Muscle of arm (tissue), 12 donors: Measurements from ENCODE around the gene ANO10. TPM values are rescaled to one million over a fixed set of nuclear protein-coding genes. Genes with fewer than 3 reads are reported as not detected.
"Not testable (repeated sequence)": the region's sequence is repeated elsewhere in the genome, so short reads cannot be mapped to it uniquely, and the experiment has no call there.

Source experiments
- DNase-seq: peaks from one replicate; pipeline ENCODE4 v3.0.0-alpha.2; 2013
- polyA plus RNA-seq, 12 donors: library from polyadenylated mRNA; unstranded; fragments of 120-200 nt; gene quantifications; one replicate each; pipeline ENCODE4 v1.2.1, GENCODE V29; 2013; ENCODE audit not compliant: insufficient read length in 12 of 12

ANO10 gene
- polyA plus RNA-seq, 12 donors = 15.1 to 30.8 (median 22.2) TPM; not detected in 1

GRCh38 chr3:43525386-43525785 lies 96.4 kb downstream of the ANO10 start:
- no peak for DNase-seq

GRCh38 chr3:43523454-43524053 lies 98.3 kb downstream of the ANO10 start:
- no peak for DNase-seq

DNA sequence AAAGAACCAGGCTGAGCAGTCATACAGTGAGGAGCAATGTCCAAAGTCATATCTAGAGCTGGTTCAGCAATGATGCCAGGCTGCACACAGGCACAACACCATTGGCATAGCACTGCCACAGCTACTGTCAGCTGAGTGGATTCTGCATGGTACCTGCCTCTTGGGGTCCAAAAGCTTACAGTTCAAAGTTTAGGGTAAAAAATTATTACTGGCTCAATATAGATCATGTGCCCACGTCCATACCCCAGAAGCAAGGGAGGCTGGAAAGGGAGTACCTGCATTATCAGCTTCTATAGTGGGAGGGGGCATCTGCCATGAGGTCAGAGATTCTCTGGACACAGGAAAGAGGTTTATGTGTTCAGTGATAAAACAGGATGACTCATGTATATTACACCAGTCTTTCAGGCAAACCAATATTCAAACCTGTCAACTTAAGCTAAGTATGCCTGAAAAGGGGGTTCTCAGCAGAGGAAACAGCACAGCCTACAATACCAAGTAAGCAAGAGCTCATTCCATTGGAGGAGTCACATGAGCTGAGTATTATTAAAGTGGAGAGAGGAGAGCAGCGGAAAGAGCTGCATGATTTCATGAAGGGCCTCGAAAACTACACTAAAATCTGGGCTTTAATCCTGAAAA lies 99.0 kb downstream of the ANO10 start:
- DNase-seq = no peak

DNA sequence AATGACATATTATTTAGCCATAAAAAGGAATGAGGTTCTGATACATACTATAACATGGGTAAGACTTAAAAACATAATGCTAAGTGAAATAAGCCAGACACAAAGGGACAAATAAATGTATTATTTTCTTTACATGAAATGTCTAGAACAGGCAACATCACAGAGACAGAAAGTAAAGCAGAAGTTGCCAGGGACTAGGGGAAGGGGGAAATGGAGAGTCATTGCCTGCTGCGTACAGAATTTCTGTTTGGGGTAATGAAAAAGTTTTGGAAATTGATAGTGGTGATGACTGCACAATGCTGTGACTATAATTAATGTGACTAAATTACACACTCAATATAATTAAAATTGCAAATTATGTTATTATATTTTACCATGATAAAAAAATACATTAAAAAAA lies 99.9 kb downstream of the ANO10 start:
- DNase-seq = no peak

- not testable (repeated sequence) for DNase-seq
Measured at GRCh38 chr3:43518515-43518914, 103.3 kb downstream of the ANO10 start.

- DNase-seq = no peak
Measured at GRCh38 chr3:43515970-43516635, 105.7 kb downstream of the ANO10 start.

DNA sequence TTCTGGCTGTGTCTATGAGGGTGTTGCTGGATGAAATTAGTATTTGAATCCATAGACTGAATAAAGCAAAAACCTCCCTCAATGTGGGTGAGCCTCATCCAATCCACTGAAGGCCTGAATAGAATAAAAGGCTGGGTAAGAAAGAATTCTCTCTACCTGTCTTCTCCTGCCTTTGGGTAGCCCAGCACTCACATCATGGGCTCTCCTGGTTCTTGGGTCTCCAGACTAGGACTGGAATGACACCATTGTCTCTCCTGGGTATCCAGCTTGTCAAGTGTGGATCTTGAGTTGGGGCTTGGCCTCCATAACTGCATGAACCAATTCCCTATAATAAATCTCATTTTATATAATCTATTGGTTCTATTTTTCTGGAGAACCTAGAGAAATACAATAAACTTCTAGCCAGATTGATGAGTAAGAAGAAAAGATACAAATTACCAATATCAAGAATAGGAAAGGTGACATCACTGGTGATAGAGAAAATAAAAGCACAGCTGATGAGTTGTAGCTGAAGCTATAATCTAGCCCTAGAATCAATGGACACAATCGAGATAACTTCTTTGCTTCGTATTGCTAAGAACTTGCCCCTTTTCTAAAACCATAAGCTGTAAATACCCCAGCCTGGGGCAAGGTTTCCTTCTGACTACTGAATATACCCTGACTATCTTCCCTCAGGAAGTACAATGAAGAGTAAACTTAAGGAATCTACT lies 106.4 kb downstream of the ANO10 start:
- no peak for DNase-seq

GRCh38 chr3:43512754-43513404 lies 108.9 kb downstream of the ANO10 start:
- no peak for DNase-seq

GRCh38 chr3:43506644-43507043 lies 115.2 kb downstream of the ANO10 start:
- no peak for DNase-seq

GRCh38 chr3:43505351-43505750 lies 116.5 kb downstream of the ANO10 start:
- DNase-seq = no peak

GRCh38 chr3:43503067-43503728 lies 118.6 kb downstream of the ANO10 start:
- peak; percentile 12 for DNase-seq

GRCh38 chr3:43499256-43499655 lies 122.6 kb downstream of the ANO10 start:
- peak; percentile 9 for DNase-seq

DNA sequence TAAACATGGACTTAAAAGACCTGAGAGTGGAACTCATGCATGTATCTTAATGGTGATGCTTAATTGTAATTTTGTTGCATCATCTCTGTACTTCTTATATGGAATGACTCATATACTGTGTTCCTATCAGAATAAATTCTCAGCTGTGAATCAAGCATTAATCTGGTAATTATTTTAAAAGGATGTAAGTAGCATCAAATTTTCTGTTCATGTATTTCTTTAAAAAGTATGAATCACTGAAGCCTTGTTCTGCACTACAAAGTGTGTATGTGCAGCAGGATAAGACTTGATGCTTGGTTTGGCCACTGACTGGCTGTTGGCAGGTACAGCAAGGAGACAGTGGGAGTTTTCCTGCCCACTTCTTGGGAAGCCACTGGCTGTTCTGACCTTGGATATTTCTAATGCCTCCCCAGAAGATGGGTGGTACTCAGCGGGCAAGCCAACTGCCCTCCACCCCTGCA lies 123.9 kb downstream of the ANO10 start:
- DNase-seq = no peak

DNA sequence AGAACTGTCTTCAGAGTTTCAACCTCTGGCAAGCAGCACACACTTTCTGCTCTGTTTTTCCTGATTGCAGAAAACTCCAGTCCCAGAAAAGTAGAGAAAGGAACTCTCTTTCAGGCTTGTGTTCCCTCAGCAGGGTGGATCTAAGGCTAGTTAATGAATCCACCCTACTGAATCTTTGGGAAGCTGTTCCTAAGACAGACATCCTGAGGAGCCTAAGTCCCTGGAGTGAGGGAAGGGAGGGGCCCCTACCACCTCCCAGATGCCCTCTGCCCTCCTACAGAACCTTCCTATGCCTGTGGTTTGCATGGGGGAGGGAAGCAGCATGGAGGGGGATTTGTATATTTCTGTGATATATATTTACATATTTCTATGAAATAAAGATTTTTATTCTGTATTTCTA lies 124.4 kb downstream of the ANO10 start:
- no peak for DNase-seq

DNA sequence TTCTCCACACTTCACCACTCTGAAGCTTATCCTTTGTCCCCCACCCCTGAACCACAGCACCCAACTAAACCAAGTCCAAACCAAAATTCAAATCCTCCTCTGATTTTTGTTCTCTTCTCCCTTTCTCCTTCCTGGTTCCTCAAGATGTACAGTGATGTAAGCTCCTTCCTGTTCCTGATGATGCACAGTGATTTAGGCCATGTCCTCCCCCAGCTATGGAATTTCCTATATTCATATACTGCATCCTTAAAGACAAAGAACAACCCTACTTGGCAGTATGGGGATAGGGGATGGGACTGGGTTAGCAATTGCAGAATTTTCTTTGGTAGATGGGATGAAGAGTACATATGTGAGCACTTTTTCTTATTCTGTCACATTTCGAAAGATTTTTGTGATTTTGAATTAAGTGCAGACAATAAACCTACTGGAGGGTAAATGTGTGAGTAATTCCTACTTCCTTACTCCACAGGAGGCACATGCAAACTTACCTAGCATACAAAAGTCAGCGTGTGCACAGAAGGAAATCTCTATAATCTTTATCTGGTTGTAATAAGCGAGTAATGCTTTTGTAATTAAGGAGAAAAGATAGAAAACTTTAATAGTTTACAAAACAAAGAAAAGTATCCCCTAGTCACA lies 125.0 kb downstream of the ANO10 start:
- no peak for DNase-seq

DNA sequence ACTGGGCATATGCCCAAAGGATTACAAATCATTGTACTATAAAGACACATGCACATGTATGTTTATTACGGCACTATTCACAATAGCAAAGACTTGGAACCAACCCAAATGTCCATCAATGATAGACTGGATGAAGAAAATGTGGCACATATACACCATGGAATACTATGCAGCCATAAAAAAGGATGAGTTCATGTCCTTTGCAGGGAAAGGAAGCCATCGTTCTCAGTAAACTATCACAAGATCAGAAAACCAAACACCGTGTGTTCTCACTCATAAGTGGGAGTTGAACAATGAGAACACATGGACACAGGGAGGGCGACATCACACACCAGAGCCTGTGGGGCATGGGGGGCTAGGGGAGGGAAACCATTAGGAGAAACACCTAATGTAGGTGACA lies 128.9 kb downstream of the ANO10 start:
- not testable (repeated sequence) for DNase-seq

- not testable (repeated sequence) for DNase-seq
Measured at GRCh38 chr3:43491807-43492206, 130.0 kb downstream of the ANO10 start.

DNA sequence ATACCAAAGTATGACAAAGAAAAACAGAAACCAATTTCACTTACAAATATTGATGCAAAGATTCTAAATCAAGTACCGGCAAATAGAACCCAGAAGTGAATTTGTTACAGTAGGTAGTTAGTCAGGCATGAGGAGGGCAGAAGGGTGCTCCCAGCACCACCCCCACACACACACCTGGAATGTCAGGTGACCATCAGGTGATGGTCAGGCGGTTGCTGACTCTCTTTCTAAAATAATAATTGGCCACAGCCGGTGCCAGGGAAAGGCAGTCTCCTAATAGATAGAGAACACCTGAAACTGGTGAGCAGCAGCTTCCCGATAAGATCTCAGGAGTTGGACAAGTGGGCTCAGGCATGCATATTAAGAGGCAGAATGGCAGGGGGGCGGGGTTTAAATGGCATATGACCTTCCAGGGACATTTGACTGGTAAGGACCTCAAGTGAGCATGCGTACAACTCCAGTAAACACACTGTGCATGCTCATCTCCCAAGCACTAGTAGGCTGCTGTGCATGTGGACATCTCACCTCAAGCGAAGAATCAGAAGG lies 131.1 kb downstream of the ANO10 start:
- DNase-seq = no peak

DNA sequence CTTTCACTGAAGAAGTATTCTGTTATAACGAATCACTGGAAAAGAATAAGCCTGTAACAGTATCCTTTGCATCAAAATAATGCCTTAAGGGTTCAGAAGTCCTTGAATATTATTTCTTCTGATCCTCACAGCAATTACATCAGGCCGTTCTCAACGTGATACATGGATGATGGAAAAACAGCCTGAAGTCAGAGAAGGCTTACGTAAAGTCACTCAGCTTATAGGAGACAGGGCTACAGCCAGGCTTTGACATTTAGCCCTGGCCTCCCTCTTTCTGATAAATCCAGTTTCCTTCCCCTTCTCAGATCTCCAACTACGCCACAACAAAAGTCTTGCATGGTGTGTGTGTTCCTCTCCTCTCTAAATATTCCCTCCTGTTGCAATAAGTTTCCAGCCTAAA lies 131.9 kb downstream of the ANO10 start:
- DNase-seq = no peak

GRCh38 chr3:43485931-43486330 lies 135.9 kb downstream of the ANO10 start:
- no peak for DNase-seq
